GM18870 (cell line): ENCODE data around the gene PCBD1.

Experiments
- ATAC-seq: cut with Tn5 transposase; IDR thresholded peaks from one replicate; pipeline ENCODE4 v1.9.1; 2021; ENCODE audit warnings: moderate library complexity; ENCODE audit not compliant: unreplicated experiment

Gene PCBD1

DNA sequence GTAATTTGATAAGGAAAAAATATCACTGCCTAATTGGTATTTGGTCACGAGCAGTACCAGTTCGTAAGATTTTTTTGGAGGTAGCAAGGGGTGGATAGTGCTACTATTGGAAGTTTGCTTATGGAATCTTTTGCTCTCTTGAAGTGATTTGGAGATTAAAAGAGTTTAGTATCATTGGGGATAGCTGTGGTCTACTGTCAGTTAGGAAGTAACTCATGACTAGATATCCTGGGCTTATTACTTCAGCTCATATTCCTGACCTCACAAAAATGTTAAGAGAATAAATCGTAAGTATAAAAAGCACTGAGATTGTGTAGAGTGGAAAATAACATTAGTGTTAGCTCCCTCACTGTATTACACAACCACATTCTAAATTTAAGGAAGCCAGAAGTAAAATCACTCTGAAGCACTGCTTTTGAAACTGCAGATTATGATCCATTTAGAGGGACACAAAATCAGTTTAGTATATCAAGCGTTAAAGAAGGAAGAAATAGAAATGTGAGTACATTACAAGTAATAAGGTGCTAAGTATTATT lies 50.0 kb downstream of the PCBD1 start:
- no peak for ATAC-seq

DNA sequence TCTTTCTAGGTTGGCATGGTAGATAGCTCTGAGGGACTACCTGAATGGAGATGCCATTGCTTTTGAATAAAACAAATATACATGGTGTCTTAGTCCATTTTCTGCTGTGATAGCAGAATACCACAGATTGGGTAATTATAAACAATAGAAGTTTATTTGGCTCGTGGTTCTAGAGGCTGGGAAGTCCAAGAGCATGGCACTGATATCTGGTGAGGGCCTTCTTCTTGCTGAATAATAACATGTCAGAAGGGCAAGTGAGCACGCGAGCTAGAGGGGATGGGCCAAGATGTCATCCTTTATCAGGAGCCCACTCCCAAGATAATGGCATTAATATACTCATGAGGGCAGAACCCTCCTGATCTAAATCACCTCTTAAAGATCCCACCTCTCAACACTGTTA lies 50.7 kb downstream of the PCBD1 start:
- ATAC-seq: no peak

DNA sequence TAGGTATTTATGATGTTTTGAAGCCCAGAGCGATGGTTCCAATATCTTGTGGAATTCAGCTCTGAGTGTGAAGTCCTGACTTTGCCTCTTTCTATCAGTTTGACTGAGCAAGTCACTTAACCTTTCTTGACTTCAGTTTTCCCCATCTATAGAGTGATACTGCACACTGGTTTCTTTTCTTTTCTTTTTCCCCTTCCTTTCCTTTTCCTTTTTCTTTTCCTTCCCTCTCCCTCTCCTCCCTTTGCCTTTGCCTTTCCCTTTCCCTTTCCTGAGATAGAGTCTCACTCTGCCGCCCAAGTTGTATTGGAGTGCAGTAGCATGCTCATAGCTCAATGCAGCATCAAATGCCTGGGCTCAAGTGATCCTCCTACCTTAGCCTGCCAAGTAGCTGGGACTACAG lies 52.0 kb downstream of the PCBD1 start:
- ATAC-seq: no peak

GRCh38 chr10:70834441-70835151 lies 53.8 kb downstream of the PCBD1 start:
- ATAC-seq: no peak

- ATAC-seq: no peak
Measured at GRCh38 chr10:70834021-70834420, 54.3 kb downstream of the PCBD1 start.

DNA sequence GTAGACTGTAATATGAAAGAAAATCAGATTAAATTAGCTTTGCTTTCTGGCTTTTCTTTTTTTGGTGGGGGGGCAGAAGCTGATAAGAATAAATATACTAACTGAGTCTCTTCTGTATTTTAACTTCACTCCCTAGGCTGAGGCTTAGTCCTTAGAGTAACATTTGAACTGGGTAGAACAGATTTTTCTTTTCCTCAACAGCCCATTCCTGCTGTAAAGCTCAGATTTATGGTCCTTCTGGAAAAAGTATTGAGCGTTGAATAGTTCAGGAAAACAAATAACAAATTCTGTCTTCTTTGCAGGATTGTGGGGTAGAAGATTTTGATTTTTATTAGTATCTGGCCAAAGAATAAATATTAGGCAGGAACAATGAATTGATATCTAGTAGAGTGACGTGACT lies 54.8 kb downstream of the PCBD1 start:
- ATAC-seq: no peak
